ENCODE results near the gene ERCC4.

The ERCC4 gene

GRCh38 chr16:13935408-13935807 lies 15.5 kb downstream of the ERCC4 start:
- H3K4me3 ChIP-seq (ENCODE audit: low read depth in 1 of 2, low read length in 2 of 2), result no peak overlapping the region
- H3K9me3 ChIP-seq (ENCODE audit: low read length), result no peaks in the 10 kb centered on the region
- H3K27me3 ChIP-seq (ENCODE audit: control insufficient read depth in 1 of 2, insufficient read depth in 2 of 2, low read length in 2 of 2), result no peaks in the 10 kb centered on the region
- no peak overlapping the region for H3K27ac ChIP-seq (ENCODE audit: low read depth, low read length)
- H3K36me3 ChIP-seq (ENCODE audit: insufficient read depth, low read length), result peaks cover 34% of the 10 kb centered on the region
- H3K9ac ChIP-seq (ENCODE audit: low read length), result no peak overlapping the region
- no peaks in the 10 kb centered on the region for H3K4me1 ChIP-seq (ENCODE audit: insufficient read depth, low read length)

- Histone ChIP-seq H3K9me3 (ENCODE audit: low read length) (no peaks in the 10 kb centered on the region), H3K27ac (ENCODE audit: low read depth, low read length) (no peak overlapping the region), H3K36me3 (ENCODE audit: insufficient read depth, low read length) (peaks cover 34% of the 10 kb centered on the region), H3K4me1 (ENCODE audit: insufficient read depth, low read length) (no peaks in the 10 kb centered on the region), H3K9ac (ENCODE audit: low read length) (no peak overlapping the region), H3K4me3 (ENCODE audit: low read depth in 1 of 2, low read length in 2 of 2) (no peak overlapping the region), H3K27me3 (ENCODE audit: control insufficient read depth in 1 of 2, insufficient read depth in 2 of 2, low read length in 2 of 2) (no peaks in the 10 kb centered on the region)
These were observed 16.2 kb downstream of the ERCC4 start for GRCh38 chr16:13936155-13936554.

GRCh38 chr16:13936596-13937081 lies 16.7 kb downstream of the ERCC4 start:
- Histone ChIP-seq H3K4me1 (ENCODE audit: insufficient read depth, low read length) (no peaks in the 10 kb centered on the region), H3K27me3 (ENCODE audit: control insufficient read depth in 1 of 2, insufficient read depth in 2 of 2, low read length in 2 of 2) (no peaks in the 10 kb centered on the region), H3K36me3 (ENCODE audit: insufficient read depth, low read length) (peaks cover 34% of the 10 kb centered on the region), H3K9ac (ENCODE audit: low read length) (no peak overlapping the region), H3K27ac (ENCODE audit: low read depth, low read length) (no peak overlapping the region), H3K9me3 (ENCODE audit: low read length) (no peaks in the 10 kb centered on the region), H3K4me3 (ENCODE audit: low read depth in 1 of 2, low read length in 2 of 2) (no peak overlapping the region)

- Histone ChIP-seq H3K27me3 (ENCODE audit: control insufficient read depth in 1 of 2, insufficient read depth in 2 of 2, low read length in 2 of 2) (no peaks in the 10 kb centered on the region), H3K9ac (ENCODE audit: low read length) (no peak overlapping the region), H3K27ac (ENCODE audit: low read depth, low read length) (no peak overlapping the region), H3K9me3 (ENCODE audit: low read length) (no peaks in the 10 kb centered on the region), H3K36me3 (ENCODE audit: insufficient read depth, low read length) (peaks cover 34% of the 10 kb centered on the region), H3K4me1 (ENCODE audit: insufficient read depth, low read length) (no peaks in the 10 kb centered on the region), H3K4me3 (ENCODE audit: low read depth in 1 of 2, low read length in 2 of 2) (no peak overlapping the region)
These were observed 17.5 kb downstream of the ERCC4 start for GRCh38 chr16:13937411-13937810.

GRCh38 chr16:13938480-13938879 lies 18.5 kb downstream of the ERCC4 start:
- Histone ChIP-seq H3K4me1 (ENCODE audit: insufficient read depth, low read length) (no peaks in the 10 kb centered on the region), H3K9me3 (ENCODE audit: low read length) (no peaks in the 10 kb centered on the region), H3K36me3 (ENCODE audit: insufficient read depth, low read length) (peaks cover 34% of the 10 kb centered on the region), H3K9ac (ENCODE audit: low read length) (no peak overlapping the region), H3K27ac (ENCODE audit: low read depth, low read length) (no peak overlapping the region), H3K27me3 (ENCODE audit: control insufficient read depth in 1 of 2, insufficient read depth in 2 of 2, low read length in 2 of 2) (no peaks in the 10 kb centered on the region), H3K4me3 (ENCODE audit: low read depth in 1 of 2, low read length in 2 of 2) (no peak overlapping the region)

GRCh38 chr16:13939821-13940220 lies 19.9 kb downstream of the ERCC4 start:
- H3K9me3 ChIP-seq (ENCODE audit: low read length), result no peaks in the 10 kb centered on the region
- peaks cover 36% of the 10 kb centered on the region for H3K36me3 ChIP-seq (ENCODE audit: insufficient read depth, low read length)
- no peak overlapping the region for H3K4me3 ChIP-seq (ENCODE audit: low read depth in 1 of 2, low read length in 2 of 2)
- H3K27me3 ChIP-seq (ENCODE audit: control insufficient read depth in 1 of 2, insufficient read depth in 2 of 2, low read length in 2 of 2), result no peaks in the 10 kb centered on the region
- H3K4me1 ChIP-seq (ENCODE audit: insufficient read depth, low read length), result no peaks in the 10 kb centered on the region
- no peak overlapping the region for H3K27ac ChIP-seq (ENCODE audit: low read depth, low read length)
- no peak overlapping the region for H3K9ac ChIP-seq (ENCODE audit: low read length)

GRCh38 chr16:13940397-13940933 lies 20.5 kb downstream of the ERCC4 start:
- no peaks in the 10 kb centered on the region for H3K9me3 ChIP-seq (ENCODE audit: low read length)
- H3K4me3 ChIP-seq (ENCODE audit: low read depth in 1 of 2, low read length in 2 of 2), result no peak overlapping the region
- H3K4me1 ChIP-seq (ENCODE audit: insufficient read depth, low read length), result no peaks in the 10 kb centered on the region
- H3K36me3 ChIP-seq (ENCODE audit: insufficient read depth, low read length), result peaks cover 36% of the 10 kb centered on the region
- no peak overlapping the region for H3K9ac ChIP-seq (ENCODE audit: low read length)
- no peak overlapping the region for H3K27ac ChIP-seq (ENCODE audit: low read depth, low read length)
- H3K27me3 ChIP-seq (ENCODE audit: control insufficient read depth in 1 of 2, insufficient read depth in 2 of 2, low read length in 2 of 2), result no peaks in the 10 kb centered on the region

- H3K4me3 ChIP-seq (ENCODE audit: low read depth in 1 of 2, low read length in 2 of 2), result no peak overlapping the region
- H3K36me3 ChIP-seq (ENCODE audit: insufficient read depth, low read length), result peaks cover 33% of the 10 kb centered on the region
- H3K27ac ChIP-seq (ENCODE audit: low read depth, low read length), result no peak overlapping the region
- H3K9me3 ChIP-seq (ENCODE audit: low read length), result no peaks in the 10 kb centered on the region
- no peaks in the 10 kb centered on the region for H3K4me1 ChIP-seq (ENCODE audit: insufficient read depth, low read length)
- H3K27me3 ChIP-seq (ENCODE audit: control insufficient read depth in 1 of 2, insufficient read depth in 2 of 2, low read length in 2 of 2), result no peaks in the 10 kb centered on the region
- H3K9ac ChIP-seq (ENCODE audit: low read length), result no peak overlapping the region
These were observed 24.9 kb downstream of the ERCC4 start for GRCh38 chr16:13944816-13945215.

GRCh38 chr16:13945744-13946485 lies 26.0 kb downstream of the ERCC4 start:
- no peak overlapping the region for H3K4me3 ChIP-seq (ENCODE audit: low read depth in 1 of 2, low read length in 2 of 2)
- no peaks in the 10 kb centered on the region for H3K27me3 ChIP-seq (ENCODE audit: control insufficient read depth in 1 of 2, insufficient read depth in 2 of 2, low read length in 2 of 2)
- no peak overlapping the region for H3K27ac ChIP-seq (ENCODE audit: low read depth, low read length)
- H3K9ac ChIP-seq (ENCODE audit: low read length), result no peak overlapping the region
- H3K36me3 ChIP-seq (ENCODE audit: insufficient read depth, low read length), result peaks cover 33% of the 10 kb centered on the region
- H3K9me3 ChIP-seq (ENCODE audit: low read length), result no peaks in the 10 kb centered on the region
- no peaks in the 10 kb centered on the region for H3K4me1 ChIP-seq (ENCODE audit: insufficient read depth, low read length)

GRCh38 chr16:13948086-13948485 lies 28.1 kb downstream of the ERCC4 start:
- Histone ChIP-seq H3K27ac (ENCODE audit: low read depth, low read length) (no peak overlapping the region), H3K4me3 (ENCODE audit: low read depth in 1 of 2, low read length in 2 of 2) (no peak overlapping the region), H3K36me3 (ENCODE audit: insufficient read depth, low read length) (peaks cover 33% of the 10 kb centered on the region), H3K9me3 (ENCODE audit: low read length) (no peaks in the 10 kb centered on the region), H3K4me1 (ENCODE audit: insufficient read depth, low read length) (no peaks in the 10 kb centered on the region), H3K27me3 (ENCODE audit: control insufficient read depth in 1 of 2, insufficient read depth in 2 of 2, low read length in 2 of 2) (no peaks in the 10 kb centered on the region), H3K9ac (ENCODE audit: low read length) (no peak overlapping the region)

- no peaks in the 10 kb centered on the region for H3K9me3 ChIP-seq (ENCODE audit: low read length)
- H3K27me3 ChIP-seq (ENCODE audit: control insufficient read depth in 1 of 2, insufficient read depth in 2 of 2, low read length in 2 of 2), result no peaks in the 10 kb centered on the region
- no peak overlapping the region for H3K9ac ChIP-seq (ENCODE audit: low read length)
- no peaks in the 10 kb centered on the region for H3K4me1 ChIP-seq (ENCODE audit: insufficient read depth, low read length)
- H3K4me3 ChIP-seq (ENCODE audit: low read depth in 1 of 2, low read length in 2 of 2), result no peak overlapping the region
- no peak overlapping the region for H3K27ac ChIP-seq (ENCODE audit: low read depth, low read length)
- peaks cover 21% of the 10 kb centered on the region for H3K36me3 ChIP-seq (ENCODE audit: insufficient read depth, low read length)
These were observed 31.0 kb downstream of the ERCC4 start for GRCh38 chr16:13950821-13951547.

Measured in muscle layer of colon (tissue), 2 donors.